ENCODE data around the gene OLA1.

OLA1 gene

DNA sequence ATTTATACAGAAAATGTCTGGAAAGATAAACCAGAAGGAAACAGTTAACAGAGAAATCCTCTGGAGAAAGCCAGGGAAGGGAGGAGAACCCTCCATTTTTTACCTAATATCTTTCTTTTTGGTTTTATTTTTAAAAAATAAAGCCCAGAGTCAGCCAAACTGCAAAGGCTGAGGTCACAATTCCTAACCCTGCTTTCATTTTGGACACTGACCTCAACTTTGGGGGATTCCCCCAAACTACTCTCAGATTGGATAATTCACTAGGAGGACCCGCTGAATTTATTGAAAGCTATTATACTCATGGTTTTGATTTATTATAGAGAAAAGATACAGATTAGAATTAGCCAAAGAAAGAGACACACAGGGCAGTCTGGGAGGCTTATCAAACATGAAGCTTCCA lies 189.9 kb downstream of the OLA1 start:
- no peak for DNase-seq

GRCh38 chr2:174058026-174058425 lies 190.3 kb downstream of the OLA1 start:
- no peak for DNase-seq

DNA sequence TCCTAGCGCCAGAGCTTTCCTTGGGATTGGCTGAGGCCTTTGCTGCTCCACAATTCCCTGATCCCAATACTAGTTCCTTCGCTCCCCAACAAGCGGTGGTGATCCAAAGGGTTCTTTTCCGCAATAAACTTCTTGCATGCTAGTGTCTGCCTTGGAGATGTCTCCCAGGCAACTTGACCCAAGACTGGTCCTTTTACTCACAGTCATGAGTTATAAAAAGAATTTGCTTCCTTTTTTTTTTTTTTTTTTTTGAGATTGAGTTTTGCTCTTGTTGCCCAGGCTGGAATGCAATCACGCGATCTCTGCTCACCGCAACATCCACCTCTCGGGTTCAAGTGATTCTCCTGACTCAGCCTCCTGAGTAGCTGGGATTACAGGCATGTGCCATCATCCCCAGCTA lies 193.4 kb downstream of the OLA1 start:
- DNase-seq = no peak

DNA sequence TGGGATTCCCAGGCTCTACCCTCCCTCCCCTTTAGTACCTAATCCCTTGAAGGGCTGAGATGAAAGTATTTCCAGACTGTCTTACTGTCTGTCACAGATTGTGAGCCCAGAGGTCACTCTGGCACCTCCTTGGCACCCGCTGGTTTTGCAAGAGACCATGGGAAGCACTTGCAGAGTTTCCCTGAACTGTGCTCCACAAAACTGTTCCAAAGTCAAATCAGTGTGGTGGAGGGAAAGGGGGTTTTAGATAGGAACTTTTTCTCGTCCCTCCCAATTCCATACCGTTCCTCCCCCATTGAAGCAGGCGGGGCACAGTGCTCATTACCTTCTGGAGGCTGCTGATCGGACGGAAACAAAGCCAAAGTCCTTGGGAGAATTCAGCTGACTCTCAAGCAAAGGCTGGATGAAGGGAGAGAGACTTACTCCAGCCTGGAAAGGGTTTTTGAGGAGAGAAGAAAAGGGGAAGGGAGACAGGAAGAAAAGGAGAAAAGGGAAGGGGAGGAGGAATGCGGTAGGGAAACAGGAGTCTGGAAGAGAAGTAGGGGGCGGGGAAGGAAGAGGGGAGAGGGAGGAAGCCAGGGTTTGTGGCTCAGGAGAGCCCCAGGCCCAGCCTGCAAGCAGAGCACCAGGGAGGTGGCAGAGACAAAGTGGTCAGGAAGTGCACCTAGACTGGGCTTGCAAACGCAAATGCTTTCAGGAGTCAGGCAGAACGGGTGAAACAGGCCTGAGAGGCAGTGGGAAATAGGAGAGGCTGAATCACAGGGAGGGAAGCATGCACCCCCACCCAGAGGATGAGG lies 194.8 kb downstream of the OLA1 start:
- no peak for DNase-seq

DNA sequence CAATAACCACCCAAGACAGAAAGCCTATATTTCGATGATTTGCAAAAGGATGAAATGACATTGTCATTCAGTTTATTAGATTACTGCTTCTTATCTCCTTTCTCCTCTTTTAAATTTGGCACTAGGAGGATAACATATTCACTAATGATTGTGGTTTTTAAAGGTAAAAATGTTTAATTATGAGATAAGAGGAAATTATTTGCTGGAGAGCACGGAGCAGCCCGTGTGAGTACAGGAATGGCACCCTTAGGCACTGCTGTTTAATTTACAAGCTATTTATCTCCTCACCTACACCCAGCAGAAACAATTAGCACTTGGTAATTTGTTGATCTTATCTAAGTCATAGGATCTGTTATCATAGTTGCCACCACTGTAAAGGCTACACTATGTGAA lies 195.8 kb downstream of the OLA1 start:
- DNase-seq = no peak

GRCh38 chr2:174051741-174052583 lies 196.4 kb downstream of the OLA1 start:
- DNase-seq = no peak

GRCh38 chr2:174051068-174051467 lies 197.3 kb downstream of the OLA1 start:
- no peak for DNase-seq

GRCh38 chr2:174049895-174050294 lies 198.4 kb downstream of the OLA1 start:
- DNase-seq = no peak

GRCh38 chr2:174048243-174048642 lies 200.1 kb downstream of the OLA1 start:
- DNase-seq = no peak

DNA sequence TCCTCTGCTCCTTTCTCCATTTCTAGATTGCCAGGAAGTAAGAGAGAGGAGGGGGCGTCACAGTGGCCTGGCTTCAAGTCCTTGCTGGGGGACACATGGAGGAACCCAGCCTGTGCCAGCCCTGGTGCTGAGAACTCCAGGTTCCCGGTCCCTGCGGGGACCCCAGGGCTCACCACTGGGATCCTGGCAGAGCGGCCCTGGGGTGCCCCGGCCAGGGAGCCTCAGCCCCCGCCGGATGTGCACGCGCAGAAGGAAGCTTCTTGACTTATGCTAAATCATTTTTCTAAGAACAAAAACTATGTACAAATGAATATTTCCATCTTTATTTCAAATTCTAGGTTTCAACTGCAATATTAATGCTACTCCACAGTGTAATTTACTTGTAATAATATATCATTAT lies 200.6 kb downstream of the OLA1 start:
- no peak for DNase-seq

GRCh38 chr2:174046172-174046571 lies 202.2 kb downstream of the OLA1 start:
- no peak for DNase-seq

DNA sequence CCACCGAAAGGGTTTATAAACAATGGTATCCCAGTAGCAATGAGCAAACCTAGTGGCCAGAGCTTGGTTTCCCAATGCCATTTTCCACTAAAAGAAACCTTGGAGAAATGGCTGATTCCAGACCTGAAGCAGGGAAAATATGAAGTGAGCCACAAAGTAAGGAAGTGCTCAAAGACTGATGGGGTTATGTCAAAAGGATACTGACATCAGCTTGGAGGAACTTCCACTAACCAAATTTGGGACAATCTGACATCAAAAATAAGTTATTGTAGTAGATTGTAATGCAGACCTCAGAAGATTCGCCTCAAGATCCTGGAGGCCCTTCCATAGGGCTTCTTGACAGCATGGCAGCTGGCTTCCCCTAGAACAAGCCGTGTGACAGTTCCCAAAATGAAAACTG lies 203.8 kb downstream of the OLA1 start:
- DNase-seq = no peak

DNA sequence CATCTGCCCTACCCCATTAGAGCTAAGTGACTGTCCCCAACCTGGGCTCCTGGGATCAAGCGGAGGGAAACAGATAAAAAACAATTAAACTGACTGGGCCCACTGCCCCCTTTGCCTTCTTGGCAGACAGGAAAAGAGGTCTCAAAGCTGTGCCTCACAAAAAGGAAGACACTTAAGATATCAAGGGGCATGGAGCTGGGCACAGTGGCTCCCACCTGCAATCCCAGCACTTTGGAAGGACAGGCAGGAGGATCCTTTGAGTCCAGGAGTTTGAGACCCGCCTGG lies 208.0 kb downstream of the OLA1 start:
- no peak for DNase-seq

GRCh38 chr2:174039551-174040416 lies 208.5 kb downstream of the OLA1 start:
- peak; percentile 77 for DNase-seq

GRCh38 chr2:174038462-174038861 lies 209.9 kb downstream of the OLA1 start:
- no peak for DNase-seq

DNA sequence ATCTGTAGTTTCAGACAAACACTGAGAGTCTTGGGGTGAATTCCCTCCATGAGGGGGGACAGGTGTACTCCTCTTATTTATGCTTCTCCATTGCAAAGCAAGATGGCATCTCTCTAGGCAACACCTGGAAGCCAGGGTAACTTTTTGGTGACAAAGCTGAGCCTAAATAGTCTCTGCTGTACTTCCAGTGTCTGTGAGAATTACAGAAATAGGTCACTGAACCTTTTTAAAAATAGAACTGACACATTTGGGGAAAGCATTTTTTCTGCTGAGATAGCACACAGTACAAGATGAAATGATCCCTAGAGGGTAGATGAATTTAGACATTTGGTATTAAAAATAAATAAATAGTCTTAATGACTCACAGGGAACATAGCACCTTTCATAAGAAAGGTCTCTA lies 211.5 kb downstream of the OLA1 start:
- DNase-seq = no peak

- no peak for DNase-seq
These were observed 212.2 kb downstream of the OLA1 start for GRCh38 chr2:174035981-174036742.

- DNase-seq = no peak
These were observed 213.2 kb downstream of the OLA1 start for GRCh38 chr2:174035117-174035635.

DNA sequence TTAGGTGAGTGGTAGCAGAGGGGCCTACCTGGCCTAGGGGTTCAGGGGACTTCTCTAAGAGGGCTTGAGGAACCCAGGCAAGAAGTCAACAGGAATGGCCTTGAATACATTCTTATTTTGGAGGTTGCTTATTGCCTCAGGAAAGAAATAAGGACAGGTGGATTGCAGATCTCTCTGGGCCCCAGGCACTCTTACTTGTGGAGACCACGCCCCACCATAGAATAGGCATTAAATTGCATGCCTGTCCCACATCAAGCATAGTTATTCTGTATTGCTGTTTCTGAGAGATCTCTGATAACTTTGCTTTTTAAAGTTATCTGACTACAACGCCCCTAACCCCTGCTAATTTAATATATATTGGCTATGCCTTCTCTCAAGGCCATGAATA lies 215.2 kb downstream of the OLA1 start:
- DNase-seq = no peak

GRCh38 chr2:174031226-174031625 lies 217.1 kb downstream of the OLA1 start:
- DNase-seq = no peak

DNA sequence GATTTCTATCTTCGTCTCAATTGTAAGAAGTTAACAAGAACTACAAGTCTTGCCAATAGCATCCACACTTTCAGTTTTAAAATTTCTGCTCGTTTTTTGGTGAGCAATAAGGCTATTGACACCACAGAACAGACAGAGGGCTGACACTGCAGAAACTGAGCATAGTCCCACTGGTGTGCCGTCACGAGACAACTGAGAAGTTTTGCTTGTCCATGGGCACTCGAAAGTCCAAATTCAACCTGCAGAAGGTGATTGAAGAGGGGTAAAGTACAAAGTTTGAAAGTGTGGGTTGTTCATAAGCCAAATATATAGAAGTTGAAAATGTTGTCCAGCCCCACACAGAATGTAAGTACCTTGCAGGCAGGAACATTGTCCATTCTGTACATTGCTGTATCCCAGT lies 219.4 kb downstream of the OLA1 start:
- no peak for DNase-seq

GRCh38 chr2:174027956-174028355 lies 220.4 kb downstream of the OLA1 start:
- no peak for DNase-seq
